GM11168 (cell line): ENCODE data around the gene TXNDC17.
"Not testable (repeated sequence)": the region's sequence is repeated elsewhere in the genome, so short reads cannot be mapped to it uniquely, and the experiment has no call there.

Experiments
- in situ Hi-C: fragments of 300-500 bp; cut with MboI; formaldehyde crosslinking; loops from one replicate; pipeline ENCODE4 v1.12.0; 2022; ENCODE audit warnings: low sequenced_read_pairs; ENCODE audit not compliant: unreplicated experiment

Gene TXNDC17

GRCh38 chr17:6658411-6658810, 17.6 kb downstream of the TXNDC17 start:
- in situ Hi-C loops: not testable (repeated sequence)

- in situ Hi-C loops: loop anchor here (10.0 kb wide), 1 partner anchor 175 kb away; the partner anchor contains the start of gene TEKT1
These were observed 19.2 kb downstream of the TXNDC17 start for GRCh38 chr17:6660101-6660500.

GRCh38 chr17:6660805-6661463, 20.1 kb downstream of the TXNDC17 start:
- in situ Hi-C loops: loop anchor here (10.0 kb wide), 1 partner anchor 174 kb away; the partner anchor contains the start of gene TEKT1

GRCh38 chr17:6661464-6661848, 20.6 kb downstream of the TXNDC17 start:
- in situ Hi-C loops: loop anchor here (10.0 kb wide), 1 partner anchor 173 kb away; the partner anchor contains the start of gene TEKT1

- in situ Hi-C loops: loop anchor here (10.0 kb wide), 1 partner anchor 172 kb away; the partner anchor contains the start of gene TEKT1
These were observed 22.3 kb downstream of the TXNDC17 start for GRCh38 chr17:6663200-6663599.

- in situ Hi-C loops: loop anchor here (10.0 kb wide), 1 partner anchor 169 kb away; the partner anchor contains the start of gene TEKT1
These were observed 25.2 kb downstream of the TXNDC17 start for GRCh38 chr17:6666077-6666521.

GRCh38 chr17:6666557-6666956, 25.7 kb downstream of the TXNDC17 start:
- in situ Hi-C loops: loop anchor here (10.0 kb wide), 1 partner anchor 168 kb away; the partner anchor contains the start of gene TEKT1

GRCh38 chr17:6667516-6667915, 26.7 kb downstream of the TXNDC17 start:
- in situ Hi-C loops: loop anchor here (10.0 kb wide), 1 partner anchor 167 kb away; the partner anchor contains the start of gene TEKT1

- in situ Hi-C loops: loop anchor here (10.0 kb wide), 1 partner anchor 167 kb away; the partner anchor contains the start of gene TEKT1
These were observed 27.4 kb downstream of the TXNDC17 start for GRCh38 chr17:6668219-6668618.

- in situ Hi-C loops: loop anchor here (10.0 kb wide), 1 partner anchor 166 kb away; the partner anchor contains the start of gene TEKT1
These were observed 28.0 kb downstream of the TXNDC17 start for GRCh38 chr17:6668727-6669425.

- in situ Hi-C loops: loop anchor here (10.0 kb wide), 1 partner anchor 165 kb away; the partner anchor contains the start of gene TEKT1
These were observed 28.8 kb downstream of the TXNDC17 start for GRCh38 chr17:6669479-6670212.

GRCh38 chr17:6670571-6670970, 29.7 kb downstream of the TXNDC17 start:
- in situ Hi-C loops: no loop called here

- in situ Hi-C loops: no loop called here
These were observed 30.1 kb downstream of the TXNDC17 start for GRCh38 chr17:6670999-6671398.

GRCh38 chr17:6671431-6671830, 30.6 kb downstream of the TXNDC17 start:
- in situ Hi-C loops: no loop called here

GRCh38 chr17:6674586-6674985, 33.7 kb downstream of the TXNDC17 start:
- in situ Hi-C loops: no loop called here

GRCh38 chr17:6675201-6675825, 34.5 kb downstream of the TXNDC17 start:
- in situ Hi-C loops: no loop called here

GRCh38 chr17:6676802-6677157, 35.9 kb downstream of the TXNDC17 start:
- in situ Hi-C loops: no loop called here

GRCh38 chr17:6677158-6677831, 36.4 kb downstream of the TXNDC17 start:
- in situ Hi-C loops: no loop called here

- in situ Hi-C loops: no loop called here
These were observed 37.1 kb downstream of the TXNDC17 start for GRCh38 chr17:6677946-6678345.
